Vagina (tissue), 2 donors: Measurements from ENCODE around the gene ALDH3B2. TPM values are rescaled to one million over a fixed set of nuclear protein-coding genes. Genes with fewer than 3 reads are reported as not detected.

Source experiments
- DNase-seq, 2 donors: peaks; one replicate each; pipeline ENCODE4 v3.0.0-alpha.2; 2017; ENCODE audit errors: extremely low spot score in 2 of 2
- H3K27ac ChIP-seq: fragments of 200-600 bp; sonication (generic); one replicate; pipeline ENCODE4 v1.5.1; 2019
- H3K27me3 ChIP-seq: fragments of 200-600 bp; sonication (generic); one replicate; pipeline ENCODE4 v1.5.1; 2019
- H3K36me3 ChIP-seq, 2 donors: fragments of 200-600 bp; sonication (generic); one replicate each; pipeline ENCODE4 v1.5.1; 2017 to 2019
- H3K4me1 ChIP-seq: fragments of 200-600 bp; sonication (generic); one replicate; pipeline ENCODE4 v1.5.1; 2019
- H3K4me3 ChIP-seq, 2 donors: fragments of 200-600 bp; sonication (generic); 1 replicate in 1 of 2; 2 replicates in 1 of 2; pipeline ENCODE4 v1.5.1; 2016 to 2019
- H3K9me3 ChIP-seq: fragments of 200-600 bp; sonication (generic); one replicate; pipeline ENCODE4 v1.5.1; 2019
- CTCF ChIP-seq, 3 experiments: fragments of 450-650 bp in 2 of 3; fragments of 200-600 bp in 1 of 3; sonication (generic) in 1 of 3; IDR thresholded peaks; one replicate each; pipeline ENCODE4 v1.5.1; 2017 to 2019; ENCODE audit warnings: antibody characterized with exemption in 3 of 3, mild to moderate bottlenecking in 2 of 3, moderate library complexity in 2 of 3
- POLR2A ChIP-seq, 2 donors: fragments of 450-650 bp; IDR thresholded peaks; one replicate each; pipeline ENCODE4 v1.6.1; 2017; ENCODE audit warnings: antibody characterized with exemption in 2 of 2, mild to moderate bottlenecking in 2 of 2, moderate library complexity in 2 of 2
- POLR2AphosphoS5 ChIP-seq, 2 donors: sonication (generic); formaldehyde crosslinking; IDR thresholded peaks; one replicate each; pipeline ENCODE4 v1.9.0; 2017; ENCODE audit warnings: antibody characterized with exemption in 2 of 2, mild to moderate bottlenecking in 2 of 2, low read depth in 1 of 2; ENCODE audit not compliant: insufficient read depth in 1 of 2
- intact Hi-C: fragments of 100-400 bp; cut with DNase I; formaldehyde crosslinking; loops from one replicate; pipeline ENCODE4 v1.15.1; 2023
- total RNA-seq: library from RNA; depleted of rRNA; stranded (reverse); fragments of >200 nt; gene quantifications from one replicate; pipeline ENCODE4 v1.2.3, GENCODE V29; 2016

The ALDH3B2 gene
- total RNA-seq, 1 donor from 2014 or later = 19.9 TPM

GRCh38 chr11:67636962-67637361, 37.5 kb downstream of the ALDH3B2 start:
- Histone ChIP-seq H3K4me1 (no peaks in the 10 kb centered on the region), H3K27me3 (no peaks in the 10 kb centered on the region), H3K9me3 (no peaks in the 10 kb centered on the region), H3K27ac (no peak overlapping the region), H3K4me3 (no peak overlapping the region), H3K36me3 (no peaks in the 10 kb centered on the region)
- intact Hi-C loops = no loop called here
- TF ChIP-seq CTCF (IDR thresholded peaks at IDR 0.05) = no peak
- no peak for TF ChIP-seq POLR2AphosphoS5 (IDR thresholded peaks at IDR 0.05; ENCODE audit: insufficient read depth in 1 of 2, low read depth in 1 of 2)
- no peak for DNase-seq

DNA sequence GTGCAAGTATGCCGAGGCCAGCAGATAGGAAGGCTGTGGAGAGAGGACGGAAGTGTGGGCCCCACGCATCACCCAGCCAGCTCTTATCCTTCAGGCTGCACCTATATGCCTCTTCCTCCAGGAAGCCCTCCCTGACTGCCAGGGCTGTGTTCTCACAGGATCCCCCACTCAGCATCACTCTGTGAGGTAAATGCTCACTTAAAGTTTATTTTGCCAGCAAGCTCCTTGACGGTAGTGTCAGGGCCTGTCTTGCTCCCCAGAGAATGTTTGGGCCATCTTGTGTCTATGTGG, 39.2 kb downstream of the ALDH3B2 start:
- Histone ChIP-seq H3K27me3 (no peaks in the 10 kb centered on the region), H3K36me3 (no peaks in the 10 kb centered on the region), H3K27ac (no peak overlapping the region), H3K4me1 (peaks cover 9% of the 10 kb centered on the region), H3K9me3 (no peaks in the 10 kb centered on the region), H3K4me3 (no peak overlapping the region)
- TF ChIP-seq CTCF (IDR thresholded peaks at IDR 0.05) (no peak), POLR2A (IDR thresholded peaks at IDR 0.05) (no peak), POLR2AphosphoS5 (IDR thresholded peaks at IDR 0.05; ENCODE audit: insufficient read depth in 1 of 2, low read depth in 1 of 2) (no peak)
- no peak for DNase-seq
- intact Hi-C loops = no loop called here

GRCh38 chr11:67634366-67635230, 39.8 kb downstream of the ALDH3B2 start:
- peaks cover 9% of the 10 kb centered on the region for H3K4me1 ChIP-seq
- no peaks in the 10 kb centered on the region for H3K36me3 ChIP-seq
- H3K9me3 ChIP-seq = no peaks in the 10 kb centered on the region
- no peak overlapping the region for H3K27ac ChIP-seq
- no peak for TF ChIP-seq POLR2A (IDR thresholded peaks at IDR 0.05)
- intact Hi-C loops = no loop called here
- H3K27me3 ChIP-seq = no peaks in the 10 kb centered on the region
- no peak for DNase-seq
- H3K4me3 ChIP-seq = no peak overlapping the region

GRCh38 chr11:67633758-67634365, 40.6 kb downstream of the ALDH3B2 start:
- peaks cover 16% of the 10 kb centered on the region for H3K4me1 ChIP-seq
- intact Hi-C loops = no loop called here
- no peak overlapping the region for H3K27ac ChIP-seq
- TF ChIP-seq POLR2AphosphoS5 (IDR thresholded peaks at IDR 0.05; ENCODE audit: insufficient read depth in 1 of 2, low read depth in 1 of 2) (no peak), POLR2A (IDR thresholded peaks at IDR 0.05) (no peak), CTCF (IDR thresholded peaks at IDR 0.05) (no peak)
- DNase-seq = no peak
- no peaks in the 10 kb centered on the region for H3K36me3 ChIP-seq
- H3K27me3 ChIP-seq = no peaks in the 10 kb centered on the region
- no peaks in the 10 kb centered on the region for H3K9me3 ChIP-seq
- no peak overlapping the region for H3K4me3 ChIP-seq

GRCh38 chr11:67632982-67633755, 41.3 kb downstream of the ALDH3B2 start:
- H3K4me3 ChIP-seq = no peak overlapping the region
- H3K27ac ChIP-seq = no peak overlapping the region
- intact Hi-C loops = no loop called here
- TF ChIP-seq CTCF (IDR thresholded peaks at IDR 0.05) (no peak), POLR2A (IDR thresholded peaks at IDR 0.05) (no peak), POLR2AphosphoS5 (IDR thresholded peaks at IDR 0.05; ENCODE audit: insufficient read depth in 1 of 2, low read depth in 1 of 2) (no peak)
- H3K27me3 ChIP-seq = no peaks in the 10 kb centered on the region
- no peaks in the 10 kb centered on the region for H3K36me3 ChIP-seq
- no peaks in the 10 kb centered on the region for H3K9me3 ChIP-seq
- H3K4me1 ChIP-seq = peaks cover 23% of the 10 kb centered on the region
- no peak for DNase-seq
